ENCODE data around the gene PUS3.

The PUS3 gene

GRCh38 chr11:125946712-125947418, 43.9 kb upstream of the PUS3 start:
- H3K4me1 ChIP-seq (ENCODE audit: control insufficient read depth, insufficient read depth, low read length): no peaks in the 10 kb centered on the region
- CTCF ChIA-PET: no interaction called here
- POLR2A ChIA-PET: no interaction called here
- no peak overlapping the region for H3K4me3 ChIP-seq (ENCODE audit: low read depth, low read length)
- TF ChIP-seq SP2 (tag by site-specific recombination; IDR thresholded peaks at IDR 0.05) (no peak), ZSCAN16 (tag by site-specific recombination; IDR thresholded peaks at IDR 0.05) (no peak), ZNF785 (tag by site-specific recombination; IDR thresholded peaks at IDR 0.05) (no peak), YY1 (tag by site-specific recombination; IDR thresholded peaks at IDR 0.05) (no peak), KLF1 (tag by site-specific recombination; IDR thresholded peaks at IDR 0.05) (no peak), TCF7L2 (IDR thresholded peaks at IDR 0.05; ENCODE audit: borderline replicate concordance, low read depth, low read length) (no peak), PRDM1 (tag by site-specific recombination; IDR thresholded peaks at IDR 0.05) (no peak), ZNF792 (tag by site-specific recombination; IDR thresholded peaks at IDR 0.05) (no peak), ZNF362 (tag by site-specific recombination; IDR thresholded peaks at IDR 0.05) (no peak), ZNF280D (tag by site-specific recombination; IDR thresholded peaks at IDR 0.05) (no peak), ZNF202 (tag by site-specific recombination; IDR thresholded peaks at IDR 0.05; ENCODE audit: borderline replicate concordance) (no peak), SCRT2 (tag by site-specific recombination; IDR thresholded peaks at IDR 0.05) (no peak), ZBTB21 (tag by site-specific recombination; IDR thresholded peaks at IDR 0.05) (no peak)
- H3K36me3 ChIP-seq (ENCODE audit: control insufficient read depth in 2 of 2, insufficient read depth in 1 of 2, low read length in 2 of 2): no peaks in the 10 kb centered on the region
- no peak overlapping the region for H3K27ac ChIP-seq (ENCODE audit: extremely low read depth, low read depth, low read length)
- no peaks in the 10 kb centered on the region for H3K9me3 ChIP-seq (ENCODE audit: control insufficient read depth, insufficient read depth, low read depth, low read length)

GRCh38 chr11:125945797-125946520, 43.0 kb upstream of the PUS3 start, which contains the start of gene VSIG10L2:
Gene VSIG10L2, plus strand, starts transcription at chr11:125946044. Its CDS starts 12 bp downstream, at chr11:125946056.
- Histone ChIP-seq H3K9me3 (ENCODE audit: control insufficient read depth, insufficient read depth, low read depth, low read length) (no peaks in the 10 kb centered on the region), H3K4me1 (ENCODE audit: control insufficient read depth, insufficient read depth, low read length) (no peaks in the 10 kb centered on the region), H3K4me3 (ENCODE audit: low read depth, low read length) (no peak within 1 kb of the TSS), H3K27ac (ENCODE audit: extremely low read depth, low read depth, low read length) (no peak within 1 kb of the TSS), H3K36me3 (ENCODE audit: control insufficient read depth in 2 of 2, insufficient read depth in 1 of 2, low read length in 2 of 2) (no peaks in the 10 kb centered on the region)
- POLR2A ChIA-PET: no interaction called here
- CTCF ChIA-PET: interaction anchor here (0.9 kb wide), 1 partner anchor 39 kb away, joined by 3 read pairs; no protein-coding TSS in a partner anchor
- peak; percentile 51 for TF ChIP-seq ZNF449 (tag by site-specific recombination; IDR thresholded peaks at IDR 0.05)
- no peak for TF ChIP-seq ZNF624 (tag by site-specific recombination; IDR thresholded peaks at IDR 0.05)
- TF ChIP-seq ZNF664 (tag by site-specific recombination; IDR thresholded peaks at IDR 0.05): peak; percentile 65

All from HEK293 (cell line).